GM18502 (cell line): ENCODE results near the gene POLR1D.

Experiments used
- ATAC-seq: cut with Tn5 transposase; IDR thresholded peaks from one replicate; pipeline ENCODE4 v1.9.1; 2021; ENCODE audit warnings: mild to moderate bottlenecking; ENCODE audit not compliant: unreplicated experiment, poor library complexity

POLR1D gene

GRCh38 chr13:27621366-27622101 is at the start of gene POLR1D:
TSS of gene POLR1D (plus strand) at chr13:27621892. CDS start at chr13:27621984, 92 bp downstream.
- peak; percentile 64 for ATAC-seq

GRCh38 chr13:27572234-27572901 is 49.3 kb upstream of the POLR1D start:
- ATAC-seq = no peak

DNA sequence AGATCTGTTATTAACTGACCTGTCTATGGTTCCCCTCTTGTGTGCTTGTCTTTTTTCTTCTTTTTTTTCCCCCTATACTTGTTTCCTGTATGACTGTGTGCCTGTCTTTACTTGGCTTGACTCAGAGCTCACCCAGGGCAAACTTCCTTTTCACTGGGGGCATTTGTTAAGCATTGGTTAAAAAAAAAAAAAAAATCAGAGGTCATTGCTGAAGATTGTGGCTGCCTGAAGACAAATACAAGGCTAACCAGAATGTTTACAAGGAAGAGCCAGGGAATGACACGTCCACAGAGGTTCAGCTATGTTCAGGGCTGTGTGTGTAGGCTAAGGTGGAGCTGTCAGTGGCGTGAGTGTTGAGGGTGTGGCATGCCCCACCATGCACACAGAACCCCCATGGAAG is 48.4 kb upstream of the POLR1D start:
- ATAC-seq = no peak

- ATAC-seq = no peak
Observed at GRCh38 chr13:27574661-27575060, 47.0 kb upstream of the POLR1D start.

- no peak for ATAC-seq
Observed at GRCh38 chr13:27578121-27579030, 43.3 kb upstream of the POLR1D start.

DNA sequence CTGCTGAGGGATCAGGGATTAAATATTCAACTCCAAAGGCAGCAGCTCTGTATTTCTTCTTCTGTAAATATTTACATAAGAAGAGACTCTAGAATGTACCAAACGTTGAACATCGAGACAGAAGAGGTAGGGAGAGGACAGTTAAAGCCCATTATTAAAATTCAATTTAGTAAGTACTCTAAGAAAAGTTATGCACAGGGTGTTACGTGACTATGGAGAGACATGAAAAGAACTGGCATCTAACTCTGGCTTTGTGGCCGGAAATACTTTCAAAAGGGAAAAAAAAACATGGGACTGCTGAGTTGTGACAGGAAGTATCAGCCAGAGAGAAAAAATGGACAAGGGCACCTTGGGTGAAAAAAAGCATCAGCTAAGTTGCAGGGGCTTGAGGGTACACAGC is 38.0 kb upstream of the POLR1D start:
- ATAC-seq = no peak

GRCh38 chr13:27587095-27587746 is 34.5 kb upstream of the POLR1D start:
- no peak for ATAC-seq

- no peak for ATAC-seq
Observed at GRCh38 chr13:27588405-27588804, 33.3 kb upstream of the POLR1D start.

DNA sequence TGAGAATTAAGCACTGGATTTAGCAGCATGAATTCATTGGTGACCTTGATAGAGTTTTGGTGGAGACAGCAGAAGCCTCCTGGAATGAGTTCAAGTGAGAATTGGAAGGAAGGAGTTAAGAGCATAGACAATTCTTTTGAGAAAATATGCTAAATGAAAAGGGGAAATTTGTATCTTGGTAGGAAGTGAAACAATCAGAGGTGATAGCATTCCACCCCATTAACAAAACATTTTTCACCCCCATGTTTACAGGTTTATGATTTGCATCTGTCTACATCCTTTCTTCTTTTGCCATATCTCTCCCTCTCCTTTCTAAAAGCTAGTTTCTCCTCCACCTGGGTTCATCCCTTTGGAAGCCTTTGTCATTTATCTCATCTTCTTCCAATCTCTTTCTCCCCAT is 28.8 kb upstream of the POLR1D start:
- peak; percentile 31 for ATAC-seq

DNA sequence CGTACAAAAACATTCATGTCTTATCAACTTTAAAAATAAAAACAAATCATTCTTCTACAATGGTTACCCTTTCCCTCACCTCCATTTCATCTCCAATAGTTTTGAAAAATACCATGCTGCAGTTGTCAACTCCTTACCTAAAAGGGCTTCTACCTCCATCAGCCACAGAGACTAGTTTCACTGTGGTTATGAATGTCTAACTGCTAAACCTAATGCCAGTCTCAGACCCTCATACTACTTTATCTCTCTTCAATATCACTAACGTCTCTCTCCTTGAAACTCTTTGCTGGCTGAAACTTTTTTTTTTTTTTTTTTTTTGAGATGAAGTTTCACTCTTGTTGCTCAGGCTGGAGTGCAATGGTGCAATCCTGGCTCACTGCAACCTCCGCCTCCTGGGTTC is 28.4 kb upstream of the POLR1D start:
- ATAC-seq = peak; percentile 82

DNA sequence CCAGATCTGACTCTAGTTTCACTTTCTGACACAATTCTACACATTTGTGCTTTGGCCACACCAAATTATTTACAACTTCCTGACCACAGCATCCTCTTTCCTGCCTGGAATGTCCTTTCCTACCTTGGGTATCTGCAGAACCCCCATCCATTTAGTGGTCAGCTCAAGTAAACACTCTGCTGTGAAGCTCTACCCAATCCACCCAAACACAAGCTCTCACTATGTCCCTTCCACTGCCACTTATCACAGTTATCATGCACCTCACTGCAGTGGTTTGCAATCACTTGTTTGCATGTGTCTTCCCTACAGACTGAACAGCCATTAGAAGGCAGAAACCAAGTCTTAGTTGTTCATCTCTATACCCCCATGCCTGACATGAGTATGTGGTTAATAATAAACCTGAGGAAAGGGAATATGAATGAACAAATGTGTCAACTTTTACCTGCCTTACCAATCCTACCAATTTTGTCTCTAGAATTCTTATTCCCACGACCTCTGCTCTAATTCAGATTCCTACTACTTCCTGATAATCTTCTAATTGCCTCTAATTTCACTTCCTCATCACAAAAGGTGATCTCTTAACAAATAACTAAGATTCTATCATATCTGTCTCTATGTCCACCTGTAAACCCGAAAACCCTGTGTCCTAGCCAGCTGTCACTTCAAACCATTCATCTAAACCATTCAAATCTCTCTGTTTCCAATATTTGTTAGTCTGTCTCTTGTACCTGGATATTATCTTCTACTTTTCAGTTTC is 26.5 kb upstream of the POLR1D start:
- ATAC-seq = peak; percentile 43

- no peak for ATAC-seq
Observed at GRCh38 chr13:27599096-27599495, 22.6 kb upstream of the POLR1D start.

DNA sequence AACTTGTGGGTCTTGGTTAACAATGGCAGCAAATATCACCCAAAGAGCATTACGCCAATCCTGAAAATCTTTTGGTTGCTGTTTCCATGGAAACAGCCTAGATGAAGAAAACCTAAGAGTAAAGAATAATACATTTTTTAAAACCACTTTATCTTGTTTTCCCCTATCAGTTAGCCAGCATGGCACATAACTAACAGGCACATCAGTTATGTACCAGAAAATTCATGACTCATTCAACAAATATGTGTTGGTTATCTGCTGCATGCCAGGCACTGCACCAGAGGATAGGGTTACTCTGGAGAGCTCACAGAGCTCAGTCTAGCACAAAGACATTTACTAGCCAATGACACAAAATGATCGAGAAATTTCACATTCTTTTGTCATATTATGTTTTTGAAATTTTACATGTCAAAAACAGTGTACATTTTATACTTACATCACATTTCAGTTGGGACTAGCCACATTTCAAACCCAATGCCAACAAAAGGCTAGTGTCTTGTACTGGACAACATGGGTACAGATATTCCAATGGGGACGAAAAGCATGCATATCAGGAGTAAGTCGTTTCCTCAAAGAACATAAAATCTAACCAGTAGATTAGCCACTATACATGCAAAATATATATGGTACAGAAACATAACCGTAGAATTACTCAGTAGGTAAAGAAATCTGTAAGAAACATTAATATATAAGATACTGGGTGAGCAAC is 21.7 kb upstream of the POLR1D start:
- ATAC-seq = no peak

GRCh38 chr13:27600711-27601110 is 21.0 kb upstream of the POLR1D start:
- no peak for ATAC-seq

DNA sequence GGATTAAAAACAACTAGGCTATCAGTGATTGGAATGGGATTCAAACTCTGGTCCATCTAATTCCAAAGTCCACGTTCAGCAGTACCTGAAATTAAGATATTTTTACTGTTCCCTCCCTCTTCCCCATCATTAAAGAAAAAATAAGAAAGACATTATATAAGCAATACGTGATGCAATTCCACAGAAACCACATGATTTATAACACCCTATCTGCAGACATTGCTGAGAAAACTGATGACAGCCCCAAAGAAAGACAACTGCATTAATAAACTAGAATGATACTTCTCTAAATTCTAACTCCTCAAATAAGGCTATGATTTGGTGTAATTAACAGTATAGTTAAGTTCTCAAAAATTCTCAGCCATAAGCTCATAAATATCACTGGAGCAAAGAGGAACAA is 20.5 kb upstream of the POLR1D start:
- ATAC-seq = no peak

- ATAC-seq = no peak
Observed at GRCh38 chr13:27601803-27602202, 19.9 kb upstream of the POLR1D start.

- ATAC-seq = no peak
Observed at GRCh38 chr13:27605099-27605498, 16.6 kb upstream of the POLR1D start.

GRCh38 chr13:27605610-27606200 is 16.0 kb upstream of the POLR1D start:
- no peak for ATAC-seq

GRCh38 chr13:27607125-27607524 is 14.6 kb upstream of the POLR1D start:
- no peak for ATAC-seq
